Measurements from ENCODE around the gene PDE6A. TPM values are rescaled to one million over a fixed set of nuclear protein-coding genes. Genes with fewer than 3 reads are reported as not detected.

Gene PDE6A
- total and polyA plus RNA-seq, 2 of the 8 experiments (the other 6 are each of a cell fraction or from before 2014, with no cell fraction given) = not detected

GRCh38 chr5:149993471-149993870 is 48.9 kb upstream of the PDE6A start (continued):
- TF ChIP-seq CTBP2 (IDR thresholded peaks at IDR 0.05; ENCODE audit: borderline replicate concordance, insufficient read depth, insufficient read length, low read length) (no peak), SP1 (IDR thresholded peaks at IDR 0.05; ENCODE audit: low read depth, low read length) (no peak), JUN (IDR thresholded peaks at IDR 0.05; ENCODE audit: low read depth, low read length) (no peak)
